Measurements from ENCODE around the gene DDX4. TPM values are rescaled to one million over a fixed set of nuclear protein-coding genes. Genes with fewer than 3 reads are reported as not detected.

Gene DDX4
- not detected in 5 replicates for total RNA-seq (2022; extraction: Qiagen RNA extraction)

DNA sequence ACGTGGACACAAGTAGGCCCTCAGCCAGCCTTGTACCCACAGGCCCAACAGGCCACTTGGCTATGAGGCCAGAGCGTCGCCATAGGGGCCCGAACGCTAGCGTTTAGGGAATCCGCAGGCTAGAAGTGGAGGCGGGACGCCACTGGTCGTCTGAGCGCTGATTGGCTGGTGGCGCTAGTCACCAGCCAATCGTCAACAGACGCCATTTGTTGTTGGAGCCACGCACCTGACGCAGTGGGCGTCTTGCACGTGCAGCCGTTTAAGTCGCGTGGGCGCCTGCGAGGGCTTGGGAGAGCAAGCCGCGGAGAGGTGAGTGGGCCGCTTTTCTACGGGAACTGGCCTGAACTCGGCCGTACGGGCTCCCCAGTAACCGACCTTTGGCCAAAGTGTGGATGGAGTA, at the start of gene DDX4:
TSS of gene DDX4 (plus strand) at position 269 of the 400 bp plus-strand sequence. CDS start 903 bp downstream, outside the sequence.

DNA sequence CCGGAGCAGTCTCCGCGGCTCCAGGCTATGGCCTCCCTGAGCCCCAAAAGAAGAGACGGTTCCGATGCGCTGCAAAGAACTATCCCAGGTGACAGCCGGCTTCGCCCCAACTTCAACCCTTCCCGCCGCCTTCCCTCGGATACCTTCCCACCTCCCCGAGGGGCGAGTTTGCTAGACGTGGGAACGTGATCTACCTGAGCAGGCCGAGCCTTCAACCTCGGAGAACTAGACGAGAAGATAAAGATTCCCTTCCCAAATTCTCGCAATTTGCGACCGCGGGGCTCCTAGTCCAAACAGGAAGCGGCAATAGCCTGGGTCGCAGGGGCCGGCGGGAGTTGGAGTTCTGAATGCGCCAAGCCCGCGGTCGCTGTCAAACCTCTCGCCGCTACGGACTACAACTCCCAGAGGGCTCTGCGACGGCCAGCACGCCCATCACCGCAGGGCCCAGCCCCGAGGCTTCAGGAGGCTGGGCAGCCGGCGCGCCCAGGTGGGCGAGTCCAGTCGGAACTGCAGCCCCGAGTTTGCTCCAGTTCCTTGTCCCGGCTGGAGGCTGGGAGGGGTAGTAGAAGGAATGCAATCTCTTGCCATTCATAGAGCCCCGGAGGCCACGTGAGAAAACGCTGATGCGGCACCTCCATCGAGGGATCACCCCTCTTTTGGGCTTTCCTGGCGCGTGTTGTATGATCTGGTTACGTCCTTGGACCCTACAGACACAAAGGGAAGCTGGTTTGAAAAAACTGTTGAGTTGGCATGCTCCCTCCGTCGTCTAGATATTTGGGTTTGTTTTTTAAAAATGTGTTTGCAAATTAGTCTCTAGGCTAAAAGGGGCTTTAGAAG, 25.6 kb upstream of the DDX4 start, which contains the start of gene SLC38A9:
TSS of gene SLC38A9 (minus strand) at position 302 of the 837 bp plus-strand sequence. CDS start 14,366 bp downstream, outside the sequence.

DNA sequence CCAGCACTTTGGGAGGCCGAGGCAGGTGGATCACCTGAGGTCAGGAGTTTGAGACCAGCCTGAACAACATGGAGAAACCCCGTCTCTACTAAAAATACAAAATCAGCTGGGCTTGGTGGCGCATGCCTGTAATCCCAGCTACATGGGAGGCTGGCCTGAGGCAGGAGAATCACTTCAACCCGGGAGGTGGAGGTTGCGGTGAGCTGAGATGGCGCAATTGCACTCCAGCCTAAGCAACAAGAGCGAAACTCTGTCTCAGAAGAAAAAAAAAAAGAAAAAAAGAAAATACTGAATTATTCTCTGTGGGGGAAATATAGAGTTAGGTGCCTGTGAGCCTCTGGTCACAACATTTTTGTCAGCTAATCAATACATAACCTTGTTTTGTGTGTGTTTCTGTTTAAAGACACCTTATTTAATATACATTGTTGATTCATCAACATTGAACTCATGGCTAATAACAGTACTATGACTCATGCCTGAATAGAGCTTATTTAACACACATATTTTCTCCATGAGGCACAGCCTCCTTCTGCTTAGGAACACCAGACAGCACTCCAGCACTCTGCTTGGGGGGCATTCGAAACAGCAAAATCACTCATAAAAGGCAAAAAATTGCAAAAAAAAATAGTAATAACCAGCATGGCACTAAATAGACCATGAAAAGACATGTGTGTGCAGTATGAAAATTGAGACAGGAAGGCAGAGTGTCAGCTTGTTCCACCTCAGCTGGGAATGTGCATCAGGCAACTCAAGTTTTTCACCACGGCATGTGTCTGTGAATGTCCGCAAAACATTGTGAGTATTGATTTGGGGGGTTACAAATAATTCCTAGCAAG, 113.2 kb downstream of the DDX4 start, which contains the start of gene IL31RA:
TSS of gene IL31RA (plus strand) at position 519 of the 836 bp plus-strand sequence. CDS start at position 733, 214 bp downstream.

Other genes with a start within 250 kb of the DDX4 start
- 31.3 to 38.7 TPM (median 37.9 TPM) in 5 replicates for gene PLPP1, start 203.1 kb upstream of the DDX4 start, total RNA-seq (2022; extraction: Qiagen RNA extraction)
- 19.2 to 26.8 TPM (median 24.5 TPM) in 5 replicates for gene SLC38A9, start 25.7 kb upstream of the DDX4 start, total RNA-seq (2022; extraction: Qiagen RNA extraction)
- gene IL31RA, start 113.3 kb downstream of the DDX4 start, total RNA-seq (2022; extraction: Qiagen RNA extraction): 1.0 to 1.5 TPM (median 1.3 TPM) in 5 replicates

Data from A549 treated with Mapracorat at 1 μM for 4 hours (cell line).